Retinal pigment epithelial cell (primary cell): ENCODE data around the gene DAB2.

Experiments
- DNase-seq: peaks from one replicate; pipeline ENCODE4 v3.0.0-alpha.2; 2010; ENCODE audit warnings: low read depth
- H3K4me3 ChIP-seq: 2 replicates; pipeline ENCODE4 v1.5.1; 2011; ENCODE audit warnings: mild to moderate bottlenecking, low read length, control low read depth, moderate library complexity
- CTCF ChIP-seq: conservative IDR thresholded peaks from 2 replicates; pipeline ENCODE4 v1.5.1; 2011; ENCODE audit warnings: low read depth, low read length, control low read depth, inconsistent platforms

The DAB2 gene

GRCh38 chr5:39371367-39371635 is 53.5 kb downstream of the DAB2 start:
- no peak for DNase-seq
- no peak for TF ChIP-seq CTCF
- no peak overlapping the region for H3K4me3 ChIP-seq

DNA sequence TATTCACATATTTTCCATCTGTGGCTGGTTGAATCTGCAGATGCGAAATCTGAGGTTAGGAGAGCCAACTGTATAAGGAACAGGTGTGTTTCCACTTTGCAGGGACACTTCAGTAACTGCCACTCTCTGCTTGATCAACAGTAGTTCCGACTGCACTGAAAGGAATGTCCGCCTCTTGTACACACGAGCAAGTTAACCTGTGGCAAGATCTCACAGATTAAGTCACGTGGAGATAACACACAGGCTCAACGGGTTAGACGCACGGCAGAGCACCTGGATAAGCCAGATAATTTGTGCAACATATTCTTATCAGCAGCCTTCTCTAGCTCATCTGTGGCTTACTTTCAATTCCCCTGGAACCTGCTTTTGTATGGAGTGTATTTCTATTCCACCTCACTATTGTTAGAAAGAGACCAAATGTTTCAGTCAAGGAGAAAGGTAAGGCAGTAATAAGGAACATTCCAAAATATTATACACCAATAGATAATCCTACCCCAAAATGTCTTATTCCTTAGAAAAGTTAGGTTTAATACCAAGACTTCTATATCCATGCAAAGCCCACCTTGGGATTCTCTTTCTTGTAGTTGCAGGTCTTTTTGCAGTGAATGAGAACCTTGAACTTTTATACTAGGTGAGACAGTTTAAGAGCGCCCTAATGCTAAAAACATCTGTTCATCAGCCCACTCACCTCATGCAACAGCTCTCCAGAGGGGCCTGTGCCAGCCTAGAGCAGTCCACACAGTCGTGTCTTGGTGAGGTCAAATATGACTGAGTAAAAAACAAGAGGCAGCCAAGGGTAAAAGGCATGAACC is 54.0 kb downstream of the DAB2 start:
- no peak for TF ChIP-seq CTCF
- no peak overlapping the region for H3K4me3 ChIP-seq
- DNase-seq: no peak

GRCh38 chr5:39369123-39369815 is 55.5 kb downstream of the DAB2 start:
- no peak for DNase-seq
- H3K4me3 ChIP-seq: no peak overlapping the region
- no peak for TF ChIP-seq CTCF

GRCh38 chr5:39368116-39368515 is 56.7 kb downstream of the DAB2 start:
- no peak for DNase-seq
- TF ChIP-seq CTCF: no peak
- H3K4me3 ChIP-seq: no peak overlapping the region

- TF ChIP-seq CTCF: no peak
- DNase-seq: no peak
- H3K4me3 ChIP-seq: no peak overlapping the region
Observed at GRCh38 chr5:39367711-39368110, 57.1 kb downstream of the DAB2 start.

DNA sequence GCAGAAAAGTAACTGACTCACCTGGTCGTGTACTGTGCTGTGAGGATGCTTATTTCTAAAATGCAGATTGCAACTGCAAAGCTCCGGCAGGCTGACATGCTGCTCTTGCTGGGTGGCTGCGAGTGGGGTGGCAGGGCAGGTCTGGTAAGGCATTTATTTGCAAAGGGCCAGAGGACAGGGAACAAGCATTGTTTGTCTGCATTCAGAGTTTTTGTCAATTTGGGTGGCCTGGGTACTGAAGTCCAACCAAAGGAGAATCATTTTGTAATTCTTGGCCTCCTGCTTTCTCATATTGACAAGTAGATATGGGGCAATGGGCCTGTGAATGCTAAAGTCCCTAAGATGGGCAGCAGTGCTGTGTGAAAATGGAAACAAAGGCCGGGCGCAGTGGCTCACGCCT is 60.4 kb downstream of the DAB2 start, which contains the start of gene C9:
TSS of gene C9 (minus strand) at position 129 of the 400 bp plus-strand sequence. CDS start at position 98, 31 bp downstream.
- TF ChIP-seq CTCF: no peak
- no peak for DNase-seq
- H3K4me3 ChIP-seq: no peak within 1 kb of the TSS

GRCh38 chr5:39363217-39363616 is 61.6 kb downstream of the DAB2 start:
- no peak for TF ChIP-seq CTCF
- no peak for DNase-seq
- no peak overlapping the region for H3K4me3 ChIP-seq
